A549 (cell line): ENCODE data around the gene LAGE3. TPM values are rescaled to one million over a fixed set of nuclear protein-coding genes. Genes with fewer than 3 reads are reported as not detected.

Experiments used
- ATAC-seq, 2 experiments: fragments of 200-7000 bp in 1 of 2; fragments of >200 bp in 1 of 2; cut with Nextera tagmentation in 1 of 2; cut with Tn5 transposase in 1 of 2; 3 replicates each; pipeline versions ENCODE4 v1.8.0 to v1.9.1; 2018 to 2020; ENCODE audit warnings: mild to moderate bottlenecking in 1 of 2, moderate library complexity in 1 of 2
- CTCF ChIA-PET: fragments of 300-600 bp; sonication (Branson Sonifier 250); formaldehyde crosslinking; extraction: SDS; loops from one replicate; lab custom pipeline; 2021; ENCODE audit warnings: antibody characterized with exemption, inconsistent platforms; lab: Yijun Ruan, JAX
- POLR2A ChIA-PET: fragments of 350-600 bp; formaldehyde crosslinking; extraction: SDS; loops from one replicate; lab custom pipeline; 2021; ENCODE audit warnings: antibody characterized with exemption, inconsistent platforms; lab: Yijun Ruan, JAX
- DNase-seq, 2 experiments: peaks; one replicate each; pipeline versions ENCODE4 v3.0.0 to v3.0.0-alpha.2; 2011 to 2016; ENCODE audit warnings: low read depth in 1 of 2, low spot score in 1 of 2
- FAIRE-seq: peaks from 2 replicates; lab custom pipeline; 2011; peaks lifted over from hg19 to GRCh38; lab: Jason Lieb, UNC
- H3K27ac ChIP-seq, 2 experiments: fragments of >200 bp; sonication (Bioruptor Twin); formaldehyde crosslinking; 3 replicates each; pipeline ENCODE4 v1.5.1; 2016 to 2017
- H3K4me1 ChIP-seq: fragments of >200 bp; sonication (Bioruptor Twin); formaldehyde crosslinking; 3 replicates; pipeline ENCODE4 v1.6.1; 2016
- H3K4me2 ChIP-seq: fragments of >200 bp; sonication (Bioruptor Twin); formaldehyde crosslinking; 3 replicates; pipeline ENCODE4 v1.6.1; 2016
- H3K4me3 ChIP-seq: fragments of >200 bp; sonication (Bioruptor Twin); formaldehyde crosslinking; 3 replicates; pipeline ENCODE4 v1.5.1; 2016
- H3K9me3 ChIP-seq: fragments of >200 bp; sonication (Bioruptor Twin); formaldehyde crosslinking; 3 replicates; pipeline ENCODE4 v1.6.1; 2016
- BCL3 ChIP-seq: fragments of >200 bp; sonication (Bioruptor Twin); formaldehyde crosslinking; IDR thresholded peaks from 3 replicates; pipeline ENCODE4 v1.6.1; 2016
- CTCF ChIP-seq: fragments of >200 bp; sonication (Bioruptor Twin); formaldehyde crosslinking; IDR thresholded peaks from 3 replicates; pipeline ENCODE4 v1.5.1; 2016
- EHF ChIP-seq: fragments of 250-450 bp; sonication (Bioruptor Pico); IDR thresholded peaks from 2 replicates; pipeline ENCODE4 v1.5.0; 2020; ENCODE audit warnings: mild to moderate bottlenecking
- EHMT2 ChIP-seq: fragments of 200-600 bp; sonication (generic); IDR thresholded peaks from 2 replicates; pipeline ENCODE4 v1.6.1; 2016; ENCODE audit warnings: antibody characterized with exemption, low read depth, mild to moderate bottlenecking, moderate library complexity
- ELK1 ChIP-seq: fragments of 150-350 bp; IDR thresholded peaks from 2 replicates; pipeline ENCODE4 v1.6.1; 2014; ENCODE audit warnings: low read depth, mild to moderate bottlenecking, low read length
- HDAC2 ChIP-seq: fragments of 200-600 bp; sonication (generic); IDR thresholded peaks from 2 replicates; pipeline ENCODE4 v1.6.1; 2016
- HOXA7 ChIP-seq: fragments of 250-450 bp; sonication (Bioruptor Pico); IDR thresholded peaks from 2 replicates; pipeline ENCODE4 v1.5.0; 2020; ENCODE audit warnings: mild to moderate bottlenecking, moderate library complexity
- JUN ChIP-seq, 2 experiments: fragments of >200 bp; sonication (Bioruptor Twin); formaldehyde crosslinking; IDR thresholded peaks; 2 replicates in 1 of 2; 3 replicates in 1 of 2; pipeline ENCODE4 v1.6.1; 2016 to 2017
- JUNB ChIP-seq: fragments of >200 bp; sonication (Bioruptor Twin); formaldehyde crosslinking; IDR thresholded peaks from 2 replicates; pipeline ENCODE4 v1.6.1; 2016
- KDM5A ChIP-seq: fragments of 200-600 bp; sonication (generic); IDR thresholded peaks from 2 replicates; pipeline ENCODE4 v1.6.1; 2016; ENCODE audit warnings: antibody characterized with exemption, mild to moderate bottlenecking
- MYC ChIP-seq: IDR thresholded peaks from 2 replicates; pipeline ENCODE4 v1.6.1; 2012; ENCODE audit warnings: mild to moderate bottlenecking, inconsistent platforms, low read length, improper control_type of control experiment, borderline replicate concordance
- NPAS2 ChIP-seq: fragments of 250-450 bp; sonication (Bioruptor Pico); IDR thresholded peaks from 2 replicates; pipeline ENCODE4 v1.8.0; 2022; ENCODE audit warnings: mild to moderate bottlenecking, moderate library complexity, borderline replicate concordance
- POLR2A ChIP-seq: IDR thresholded peaks from 2 replicates; pipeline ENCODE4 v1.6.1; 2012; ENCODE audit warnings: mild to moderate bottlenecking, low read length
- RCOR1 ChIP-seq: fragments of 150-350 bp; IDR thresholded peaks from 2 replicates; pipeline ENCODE4 v1.6.1; 2014; ENCODE audit warnings: antibody characterized with exemption, low read length, low read depth
- RNF2 ChIP-seq: fragments of 200-600 bp; sonication (generic); IDR thresholded peaks from 2 replicates; pipeline ENCODE4 v1.6.1; 2016; ENCODE audit warnings: low read depth, mild to moderate bottlenecking, antibody characterized with exemption, moderate library complexity, borderline replicate concordance
- SMC3 ChIP-seq: fragments of >200 bp; sonication (Bioruptor Twin); formaldehyde crosslinking; IDR thresholded peaks from 3 replicates; pipeline ENCODE4 v1.6.1; 2018; ENCODE audit warnings: inconsistent platforms
- TP53 ChIP-seq: fragments of 250-450 bp; sonication (Bioruptor Pico); IDR thresholded peaks from 2 replicates; pipeline ENCODE4 v1.5.0; 2021; ENCODE audit warnings: mild to moderate bottlenecking, moderate library complexity
- USF2 ChIP-seq: fragments of 450-650 bp; IDR thresholded peaks from 2 replicates; pipeline ENCODE4 v1.6.1; 2014; ENCODE audit warnings: antibody characterized with exemption
- ZNF302 ChIP-seq: fragments of 250-450 bp; sonication (Bioruptor Pico); IDR thresholded peaks from 2 replicates; pipeline ENCODE4 v1.9.0; 2021; ENCODE audit warnings: inconsistent platforms, mild to moderate bottlenecking, moderate library complexity
- ZSCAN20 ChIP-seq: fragments of 250-450 bp; sonication (Bioruptor Pico); IDR thresholded peaks from 2 replicates; pipeline ENCODE4 v1.8.0; 2022; ENCODE audit warnings: mild to moderate bottlenecking, moderate library complexity
- WGBS: methylation state at CpG from one replicate; pipeline ENCODE4 v1.1.6; 2017; ENCODE audit errors: missing lambda C conversion rate; 5-methylcytosine and 5-hydroxymethylcytosine counted together
- polyA plus RNA-seq, 4 experiments: library from polyadenylated mRNA; depleted of rRNA in 3 of 4; stranded (reverse); fragments of >200 nt; fragmentation: RNase III in 1 of 4; extraction: RNeasy Plus Mini Kit Qiagen cat#74134 plus additional on column Dnase treatment in 1 of 4; gene quantifications; 2 replicates in 3 of 4; 3 replicates in 1 of 4; pipeline ENCODE4 v1.2.3, GENCODE V29; 2011 to 2017
- TF ChIP-seq, protein P1 (sequence below): fragments of 250-450 bp; sonication (Bioruptor Pico); IDR thresholded peaks from 2 replicates; pipeline ENCODE4 v1.5.0; 2021; ENCODE audit warnings: mild to moderate bottlenecking, moderate library complexity, borderline replicate concordance

LAGE3 gene
- polyA plus RNA-seq, 2 of the 4 experiments (the other 2 are of a cell fraction): 20.6 to 49.7 TPM

DNA sequence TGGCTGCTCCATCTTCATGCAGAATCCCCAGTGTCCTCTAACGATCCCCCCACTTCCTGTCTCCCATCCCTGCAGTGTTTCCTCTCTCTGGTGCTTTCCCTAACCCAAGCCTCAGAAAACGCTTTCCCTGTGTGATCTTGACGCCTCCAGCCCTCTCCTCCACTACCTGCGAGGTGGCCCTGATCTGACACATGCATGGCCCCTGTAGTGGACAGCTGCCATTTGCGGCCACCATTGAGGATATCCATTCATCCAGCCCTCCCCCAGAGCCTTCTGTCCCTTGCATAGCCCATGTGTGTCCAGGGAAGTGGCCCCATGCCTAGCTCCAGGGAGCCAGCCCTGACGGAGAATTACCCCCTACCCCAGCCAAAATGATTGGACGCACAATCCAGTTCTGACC is 4.2 kb upstream of the LAGE3 start (continued):
- TF ChIP-seq, protein P1, sequence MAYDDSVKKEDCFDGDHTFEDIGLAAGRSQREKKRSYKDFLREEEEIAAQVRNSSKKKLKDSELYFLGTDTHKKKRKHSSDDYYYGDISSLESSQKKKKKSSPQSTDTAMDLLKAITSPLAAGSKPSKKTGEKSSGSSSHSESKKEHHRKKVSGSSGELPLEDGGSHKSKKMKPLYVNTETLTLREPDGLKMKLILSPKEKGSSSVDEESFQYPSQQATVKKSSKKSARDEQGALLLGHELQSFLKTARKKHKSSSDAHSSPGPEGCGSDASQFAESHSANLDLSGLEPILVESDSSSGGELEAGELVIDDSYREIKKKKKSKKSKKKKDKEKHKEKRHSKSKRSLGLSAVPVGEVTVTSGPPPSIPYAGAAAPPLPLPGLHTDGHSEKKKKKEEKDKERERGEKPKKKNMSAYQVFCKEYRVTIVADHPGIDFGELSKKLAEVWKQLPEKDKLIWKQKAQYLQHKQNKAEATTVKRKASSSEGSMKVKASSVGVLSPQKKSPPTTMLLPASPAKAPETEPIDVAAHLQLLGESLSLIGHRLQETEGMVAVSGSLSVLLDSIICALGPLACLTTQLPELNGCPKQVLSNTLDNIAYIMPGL (CRISPR knock-in tag): no peak
- TF ChIP-seq HOXA7 (CRISPR knock-in tag): no peak
- TF ChIP-seq HDAC2: no peak
- TF ChIP-seq CTCF: no peak

GRCh38 chrX:154482786-154483185 is 3.7 kb upstream of the LAGE3 start:
- no peak for DNase-seq
- Histone ChIP-seq H3K27ac (no peak overlapping the region), H3K4me1 (peaks cover 24% of the 10 kb centered on the region), H3K4me3 (no peak overlapping the region), H3K4me2 (no peak overlapping the region), H3K9me3 (no peaks in the 10 kb centered on the region)
- ChIA-PET CTCF (interaction anchor here (1.7 kb wide), 1 partner anchor 36 kb away, joined by 4 read pairs; no protein-coding TSS in a partner anchor), POLR2A (interaction anchor here (1.0 kb wide), 1 partner anchor 112 kb away, joined by 3 read pairs; no protein-coding TSS in a partner anchor)
- ATAC-seq: no peak
- 83% methylated on average over 7 of the region's 7 CpGs for WGBS
- TF ChIP-seq JUNB (no peak), NPAS2 (CRISPR knock-in tag) (no peak), KDM5A (no peak), ZNF302 (CRISPR knock-in tag) (no peak)
- FAIRE-seq: no peak

- ChIA-PET CTCF (no interaction called here), POLR2A (interaction anchor here (1.0 to 1.1 kb wide), 2 partner anchors 9 to 111 kb away, joined by 3 to 4 read pairs; partner anchors contain the start of gene SLC10A3)
- 80% methylated on average over 10 of the region's 14 CpGs for WGBS
- Histone ChIP-seq H3K4me1 (peaks cover 23% of the 10 kb centered on the region), H3K9me3 (no peaks in the 10 kb centered on the region), H3K4me2 (no peak overlapping the region), H3K4me3 (no peak overlapping the region), H3K27ac (no peak overlapping the region)
- TF ChIP-seq TP53 (CRISPR knock-in tag) (no peak), ZSCAN20 (no peak), MYC (no peak), SMC3 (no peak), ELK1 (no peak), EHF (CRISPR knock-in tag) (no peak), BCL3 (no peak), POLR2A (no peak), USF2 (no peak), EHMT2 (no peak), RCOR1 (no peak), JUN (IDR thresholded peaks at IDR 0.05) (no peak), RNF2 (no peak)
- ATAC-seq: no peak
- no peak for DNase-seq
- no peak for FAIRE-seq
These were observed 3.0 kb upstream of the LAGE3 start for GRCh38 chrX:154481911-154482601.
